ENCODE data around the gene COL6A2. TPM values are rescaled to one million over a fixed set of nuclear protein-coding genes. Genes with fewer than 3 reads are reported as not detected.

The COL6A2 gene
- total and polyA plus RNA-seq, 8 donors: 79.3 to 3,737 (median 398) TPM

- H3K27me3 ChIP-seq: peaks cover 0 to 56% (median 4%) of the 10 kb centered on the region in 3 donors
- H3K27ac ChIP-seq: peak overlapping the region in 4 of 5 donors; percentile 75 to 95 (median 87)
Measured at GRCh38 chr21:46061518-46061917, 36.4 kb upstream of the COL6A2 start.

GRCh38 chr21:46061950-46062349 is 36.0 kb upstream of the COL6A2 start:
- TF ChIP-seq CTCF (IDR thresholded peaks at IDR 0.05) (no peak), POLR2A (IDR thresholded peaks at IDR 0.05) (no peak), POLR2AphosphoS5 (IDR thresholded peaks at IDR 0.05) (no peak), EP300 (IDR thresholded peaks at IDR 0.05) (no peak)
- Histone ChIP-seq H3K4me3 (no peak overlapping the region), H3K27me3 (peaks cover 0 to 56% (median 4%) of the 10 kb centered on the region in 3 donors), H3K4me1 (peaks cover 22 to 37% (median 28%) of the 10 kb centered on the region in 4 donors), H3K9me3 (peaks cover 0 to 21% (median 7%) of the 10 kb centered on the region in 4 donors), H3K27ac (peak overlapping the region in 4 of 5 donors; percentile 3 to 95 (median 81)), H3K36me3 (no peaks in the 10 kb centered on the region)
- WGBS, 5 donors: 76 to 92% (median 90%) methylated on average over 5 of the region's 5 CpGs
- intact Hi-C loops (cut with DNase I; ENCODE audit: low total_unique reads): no loop called here
- no peak for DNase-seq

More at GRCh38 chr21:46061518-46061917, 36.4 kb upstream of the COL6A2 start:
- TF ChIP-seq CTCF (IDR thresholded peaks at IDR 0.05) (no peak), POLR2A (IDR thresholded peaks at IDR 0.05) (no peak), EP300 (IDR thresholded peaks at IDR 0.05) (no peak), POLR2AphosphoS5 (IDR thresholded peaks at IDR 0.05) (no peak)
- Histone ChIP-seq H3K36me3 (no peaks in the 10 kb centered on the region), H3K4me3 (no peak overlapping the region), H3K9me3 (peaks cover 0 to 21% (median 7%) of the 10 kb centered on the region in 4 donors), H3K4me1 (peaks cover 17 to 37% (median 27%) of the 10 kb centered on the region in 4 donors)
- WGBS, 5 donors: 65 to 76% (median 74%) methylated on average over 6 of the region's 6 CpGs
- no peak for DNase-seq
- intact Hi-C loops (cut with DNase I; ENCODE audit: low total_unique reads): no loop called here

- H3K36me3 ChIP-seq: no peaks in the 10 kb centered on the region
- peaks cover 0 to 55% (median 6%) of the 10 kb centered on the region in 3 donors for H3K27me3 ChIP-seq
- 80 to 91% (median 85%) methylated on average over 5 of the region's 5 CpGs for WGBS, 5 donors
- DNase-seq: no peak
- TF ChIP-seq POLR2A (IDR thresholded peaks at IDR 0.05) (no peak), EP300 (IDR thresholded peaks at IDR 0.05) (no peak), POLR2AphosphoS5 (IDR thresholded peaks at IDR 0.05) (no peak), CTCF (IDR thresholded peaks at IDR 0.05) (no peak)
- peaks cover 24 to 37% (median 30%) of the 10 kb centered on the region in 4 donors for H3K4me1 ChIP-seq
- peaks cover 0 to 21% (median 7%) of the 10 kb centered on the region in 4 donors for H3K9me3 ChIP-seq
- no peak overlapping the region for H3K4me3 ChIP-seq
- peak overlapping the region in 4 of 5 donors; percentile 29 to 95 (median 66) for H3K27ac ChIP-seq
- intact Hi-C loops (cut with DNase I; ENCODE audit: low total_unique reads): no loop called here
Measured at GRCh38 chr21:46062471-46063211, 35.3 kb upstream of the COL6A2 start.

GRCh38 chr21:46063227-46063626 is 34.7 kb upstream of the COL6A2 start:
- Histone ChIP-seq H3K36me3 (no peaks in the 10 kb centered on the region), H3K27ac (peak overlapping the region in 3 of 5 donors; percentile 29 to 95 (median 87)), H3K4me3 (no peak overlapping the region), H3K4me1 (peaks cover 24 to 38% (median 33%) of the 10 kb centered on the region in 4 donors), H3K9me3 (peaks cover 0 to 21% (median 7%) of the 10 kb centered on the region in 4 donors), H3K27me3 (peaks cover 0 to 60% (median 8%) of the 10 kb centered on the region in 3 donors)
- 79 to 85% (median 82%) methylated on average over 4 of the region's 4 CpGs for WGBS, 5 donors
- intact Hi-C loops (cut with DNase I; ENCODE audit: low total_unique reads): no loop called here
- peak in 1 of 2 donors; percentile 6 for DNase-seq
- TF ChIP-seq EP300 (IDR thresholded peaks at IDR 0.05) (no peak), POLR2AphosphoS5 (IDR thresholded peaks at IDR 0.05) (no peak), POLR2A (IDR thresholded peaks at IDR 0.05) (no peak), CTCF (IDR thresholded peaks at IDR 0.05) (no peak)
